Non-pigmented ciliary epithelial cell (primary cell): ENCODE data around the gene MTMR6.
"Not testable (repeated sequence)": the region's sequence is repeated elsewhere in the genome, so short reads cannot be mapped to it uniquely, and the experiment has no call there.

Experiments
- DNase-seq: peaks from one replicate; pipeline ENCODE4 v3.0.0-alpha.2; 2010; ENCODE audit warnings: low read depth

The MTMR6 gene

DNA sequence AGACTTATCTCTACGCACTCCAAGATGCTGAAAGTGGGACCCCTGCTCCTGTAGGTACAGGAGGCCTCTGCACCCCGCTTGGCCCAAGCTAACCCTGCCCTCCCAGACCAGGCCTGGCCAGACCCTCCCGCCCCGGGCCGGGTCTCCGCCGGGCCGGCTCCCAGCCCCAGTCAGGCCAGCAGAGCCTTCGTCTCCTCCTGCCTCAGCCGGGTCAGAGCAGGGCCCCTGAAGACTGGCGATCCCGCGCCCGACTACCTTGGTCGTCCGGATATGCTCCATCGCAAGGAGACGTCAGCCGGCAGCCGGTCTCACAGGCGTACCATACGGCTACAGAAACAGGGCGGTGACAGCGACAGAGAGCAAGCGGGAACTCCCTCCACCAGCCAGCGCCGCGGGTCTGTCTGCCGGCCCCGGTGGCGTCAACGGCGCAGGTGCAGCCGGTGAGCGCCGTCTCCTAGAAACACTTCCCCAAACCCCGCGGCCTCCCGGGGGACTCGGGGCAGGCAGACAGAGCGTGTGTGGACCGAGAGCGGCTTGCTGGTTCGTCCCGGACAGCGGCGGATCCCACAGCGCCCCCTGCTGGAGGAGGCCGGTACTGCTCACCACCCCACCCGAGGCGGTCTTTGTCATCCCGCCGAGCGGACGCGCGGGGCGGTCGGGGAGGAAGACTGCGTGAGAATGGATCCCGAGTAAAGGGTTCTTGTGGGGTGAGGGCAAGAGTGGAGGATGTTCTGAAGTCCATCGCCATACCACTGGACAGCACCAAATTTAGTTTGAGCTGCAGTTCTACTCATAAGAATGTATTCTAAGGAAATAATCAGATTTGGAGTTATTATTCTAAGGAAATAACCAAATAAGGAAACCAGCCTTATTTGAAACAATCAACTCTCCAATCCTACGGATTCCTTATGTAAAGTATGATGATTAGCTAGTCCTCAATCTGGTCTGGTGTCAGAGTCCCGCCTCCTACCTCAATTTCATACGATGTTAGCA lies at the start of gene MTMR6:
MTMR6 (minus strand) TSS at position 520 of the 993 bp plus-strand sequence; CDS start at position 279, 241 bp downstream.
- DNase-seq, result no peak

DNA sequence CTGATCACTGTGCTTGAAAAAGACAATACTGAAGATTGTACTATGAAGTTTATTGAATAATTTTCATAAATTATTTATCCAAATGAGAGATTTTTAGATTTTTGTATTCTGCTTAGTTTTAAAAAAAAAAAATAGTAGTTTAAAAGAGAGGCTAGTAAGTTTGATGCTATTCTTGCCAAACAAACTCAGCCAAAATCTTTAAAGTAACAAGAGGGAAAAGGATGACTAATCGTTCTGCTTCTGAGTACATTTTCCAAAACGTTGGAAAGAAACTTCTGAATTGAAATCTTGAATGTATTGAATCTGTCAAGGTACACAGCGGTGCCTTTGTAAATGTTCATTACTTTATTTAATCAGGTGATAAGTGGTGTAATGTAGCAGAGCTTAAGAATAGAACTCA lies 48.6 kb upstream of the MTMR6 start:
- DNase-seq, result no peak

DNA sequence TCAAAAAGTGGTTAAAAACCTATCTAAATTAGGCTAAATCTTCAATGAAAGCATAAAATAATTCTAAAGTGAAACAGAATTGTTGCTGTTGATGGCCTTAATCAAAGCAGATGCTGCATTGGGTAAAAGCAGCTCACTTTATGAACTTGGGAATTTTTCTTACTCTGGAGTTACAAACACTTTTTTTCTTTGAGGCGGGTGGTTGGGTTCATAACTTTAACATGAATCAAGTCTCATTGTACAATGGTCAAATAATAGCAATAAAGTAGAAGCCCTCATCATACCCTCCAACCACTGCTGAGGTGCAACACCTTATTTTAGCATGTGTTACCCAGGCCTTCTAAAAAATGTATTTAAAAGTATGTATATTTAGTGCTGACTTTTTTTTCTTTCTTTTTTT lies 43.3 kb upstream of the MTMR6 start:
- DNase-seq, result peak; percentile 42

DNA sequence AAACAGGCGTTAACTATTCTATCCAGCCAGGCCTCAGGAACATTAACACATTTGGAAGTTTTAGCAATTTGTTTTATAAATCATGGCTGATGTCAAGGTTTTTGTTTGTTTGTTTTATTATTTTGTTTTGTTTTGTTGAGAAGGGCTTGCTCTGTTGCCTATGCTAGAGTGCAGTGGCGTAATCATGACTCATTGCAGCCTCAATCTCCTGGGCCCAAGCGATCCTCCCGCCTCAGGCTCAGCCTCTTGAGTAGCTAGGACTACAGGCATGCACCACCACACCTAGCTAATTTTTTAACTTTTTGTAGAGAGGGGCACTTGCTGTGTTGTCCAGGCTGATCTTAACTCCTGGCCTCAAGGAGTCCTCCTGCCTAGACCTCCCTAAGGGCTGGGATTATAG lies 42.4 kb upstream of the MTMR6 start:
- no peak for DNase-seq

DNA sequence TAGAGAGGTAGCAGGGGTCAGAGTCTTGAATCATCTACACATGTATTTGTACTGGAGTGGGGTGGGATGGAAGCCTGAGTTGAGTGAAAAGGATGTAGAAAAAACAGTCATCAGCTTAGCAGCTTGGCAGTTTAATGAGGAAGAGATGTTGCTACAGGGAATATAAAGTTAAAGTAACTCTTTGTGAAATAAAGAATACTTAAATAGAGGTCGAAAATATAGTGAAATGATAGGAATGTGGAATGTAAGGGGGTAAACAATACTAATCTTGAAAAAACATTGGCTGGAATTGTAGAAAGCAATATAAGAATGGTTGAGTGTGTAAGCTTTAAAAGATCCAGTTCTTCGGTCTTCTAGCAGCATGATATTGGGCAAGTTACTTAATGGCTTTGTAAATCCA lies 36.8 kb upstream of the MTMR6 start:
- DNase-seq, result no peak

DNA sequence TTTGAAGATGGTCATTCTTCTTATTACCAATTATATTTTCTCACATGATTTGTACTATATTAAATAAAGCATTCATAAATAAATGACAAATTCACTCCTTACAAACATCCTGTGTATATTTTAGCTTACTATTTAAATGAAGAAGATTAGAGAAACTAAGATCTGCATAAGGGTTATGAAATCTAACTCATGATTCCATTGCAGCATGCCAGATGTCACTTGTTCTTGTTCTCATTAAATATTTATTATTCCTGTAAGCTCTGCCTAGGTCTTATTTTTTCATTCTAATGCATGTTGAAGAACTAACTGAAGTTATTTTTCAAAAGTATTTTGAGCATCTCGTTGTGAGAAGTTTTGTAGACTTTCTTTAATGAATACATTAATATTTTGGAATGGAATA lies 32.5 kb upstream of the MTMR6 start:
- no peak for DNase-seq

DNA sequence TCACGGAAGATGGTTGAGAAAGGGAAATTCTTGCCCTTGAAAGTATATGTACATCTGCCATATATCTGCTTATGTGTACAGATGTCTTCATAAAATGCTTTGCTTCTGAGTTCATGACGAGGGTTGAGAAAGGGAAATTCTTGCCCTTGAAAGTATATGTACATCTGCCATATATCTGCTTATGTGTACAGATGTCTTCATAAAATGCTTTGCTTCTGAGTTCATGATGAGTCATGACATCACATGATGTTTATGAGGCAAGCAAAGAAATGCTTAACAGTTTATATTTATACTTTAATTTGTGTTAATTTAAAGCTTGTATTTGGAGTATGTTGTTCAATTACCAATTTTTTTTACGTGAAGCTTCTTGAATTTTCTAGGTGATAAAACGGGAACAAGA lies 31.7 kb upstream of the MTMR6 start:
- DNase-seq, result not testable (repeated sequence)

DNA sequence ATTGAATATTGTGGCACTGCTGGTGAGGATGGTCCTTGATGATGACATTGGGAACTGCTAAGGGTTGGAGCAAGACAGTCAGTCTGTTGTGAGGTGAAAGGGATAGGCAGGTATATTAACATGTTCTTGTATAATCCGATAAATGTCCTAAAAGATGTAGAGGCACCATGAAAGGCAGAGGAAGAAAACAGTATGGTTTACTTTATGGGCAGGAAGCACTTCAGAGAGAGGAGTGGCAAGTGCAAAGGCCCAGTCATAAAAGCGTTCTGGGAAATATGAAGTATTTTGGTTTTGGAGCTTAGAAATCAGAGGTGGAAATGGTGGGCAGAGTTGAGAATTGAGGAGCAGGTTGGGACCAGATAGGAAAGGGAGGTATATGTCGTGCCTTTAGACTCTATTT lies 23.6 kb upstream of the MTMR6 start:
- DNase-seq, result no peak

DNA sequence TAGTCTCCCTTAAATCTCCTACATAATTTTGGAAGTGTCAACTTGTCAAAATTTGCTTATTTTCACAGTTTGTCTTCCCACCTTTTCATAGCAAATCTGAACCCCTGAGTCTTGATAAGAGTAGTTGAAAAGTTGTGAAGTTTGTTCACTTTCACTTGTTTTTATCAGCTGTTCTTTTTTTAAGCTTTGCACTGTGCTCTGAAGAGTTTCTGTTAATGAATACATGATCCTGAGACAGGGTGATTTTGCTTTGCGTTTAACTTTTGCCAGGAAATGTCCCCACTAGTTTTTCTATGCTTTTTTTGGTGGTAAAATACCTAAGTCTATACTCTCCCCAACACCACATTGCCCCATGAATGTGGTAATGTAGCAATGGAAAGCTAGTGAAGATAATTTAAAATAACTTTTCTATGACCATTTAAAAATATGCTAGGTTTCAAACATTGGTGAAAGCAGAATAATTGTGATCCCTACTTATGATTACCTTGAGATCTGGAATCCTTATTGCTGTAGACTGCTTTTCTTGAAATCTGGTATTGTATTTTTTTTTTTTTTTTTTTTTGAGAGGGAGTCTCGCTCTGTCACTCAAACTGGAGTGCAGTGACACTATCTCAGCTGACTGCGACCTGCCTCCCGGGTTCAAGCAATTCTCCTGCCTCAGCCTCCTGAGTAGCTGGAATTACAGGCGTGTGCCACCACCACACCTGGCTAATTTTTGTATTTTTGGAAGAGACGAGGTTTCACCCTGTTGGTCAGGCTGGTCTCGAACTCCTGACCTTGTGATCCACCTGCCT lies 19.6 kb upstream of the MTMR6 start:
- DNase-seq, result no peak

DNA sequence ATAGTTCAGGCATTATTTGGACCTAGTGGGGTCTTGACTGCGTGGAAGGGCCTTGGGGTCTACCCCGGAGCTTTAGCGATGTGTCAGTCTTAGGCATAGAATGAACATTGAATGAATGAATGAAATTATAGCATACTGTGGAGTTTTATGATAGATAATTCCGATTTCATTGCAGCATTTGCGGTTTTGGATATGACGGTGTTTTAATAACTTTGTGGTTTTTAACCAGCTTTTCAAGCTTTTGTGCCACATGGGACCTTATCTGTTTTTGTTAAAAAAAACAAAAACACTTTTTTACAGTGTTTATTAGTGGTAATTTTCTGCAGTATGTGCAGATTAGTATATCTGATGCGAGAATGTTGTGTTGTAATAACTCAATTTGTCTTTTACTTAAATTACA lies 14.8 kb upstream of the MTMR6 start:
- DNase-seq, result no peak

DNA sequence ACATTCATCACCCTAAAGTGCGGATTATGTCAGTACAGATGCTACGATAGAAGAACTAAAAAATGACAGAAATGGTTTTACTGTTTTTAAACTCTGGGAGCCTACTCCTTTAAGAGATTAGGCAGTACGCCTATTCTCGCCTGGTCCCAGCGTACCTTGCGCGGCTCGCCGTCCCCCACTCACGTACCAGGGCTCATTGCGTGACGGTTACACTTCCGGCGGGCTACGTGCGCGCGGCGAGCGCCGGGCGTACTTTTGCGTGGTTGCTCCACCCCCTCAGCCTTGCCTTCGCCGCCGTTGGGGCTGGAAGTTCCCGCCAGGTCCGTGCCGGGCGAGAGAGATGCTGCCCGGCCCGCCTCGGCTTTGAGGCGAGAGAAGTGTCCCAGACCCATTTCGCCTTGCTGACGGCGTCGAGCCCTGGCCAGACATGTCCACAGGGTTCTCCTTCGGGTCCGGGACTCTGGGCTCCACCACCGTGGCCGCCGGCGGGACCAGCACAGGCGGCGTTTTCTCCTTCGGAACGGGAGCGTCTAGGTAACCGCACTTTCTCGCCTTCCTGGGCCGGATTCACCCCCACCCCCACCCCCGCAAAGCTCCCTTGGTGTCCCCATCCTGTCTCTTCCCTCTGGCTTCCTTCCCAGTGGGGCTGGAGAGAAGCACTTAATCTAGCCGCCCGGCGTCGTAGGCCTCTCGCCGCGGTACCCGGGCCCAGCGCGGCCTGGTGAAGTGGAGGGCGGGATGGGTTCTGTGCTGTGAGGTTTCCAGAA lies 14.2 kb upstream of the MTMR6 start, which contains the start of gene NUP58:
NUP58 (plus strand) TSS at position 279 of the 767 bp plus-strand sequence; CDS start at position 428, 149 bp downstream.
- peak; percentile 80 for DNase-seq

DNA sequence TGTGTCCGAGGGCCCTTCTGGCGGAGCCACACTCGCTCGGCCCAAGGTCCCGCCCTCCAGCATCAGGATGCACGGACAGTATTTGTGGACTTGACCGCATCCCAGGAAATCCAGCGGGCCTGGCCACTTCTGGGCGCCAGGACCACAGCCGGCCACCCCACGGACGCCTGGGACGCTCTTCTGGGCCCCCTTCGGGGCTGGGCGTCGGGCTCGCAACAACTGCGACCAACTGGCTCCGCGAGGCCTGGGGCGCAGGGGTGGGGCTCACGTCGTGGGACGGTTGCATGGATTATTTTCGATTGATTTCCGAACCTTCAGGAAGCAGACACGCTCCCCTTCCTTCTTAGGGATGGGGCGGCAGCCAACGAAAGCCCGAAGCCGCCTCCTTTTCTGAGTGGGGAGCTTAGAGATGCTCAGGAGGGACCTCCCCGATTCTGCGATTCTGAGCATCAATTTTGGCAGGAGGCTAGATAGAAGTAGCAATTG lies 13.6 kb upstream of the MTMR6 start:
- no peak for DNase-seq

DNA sequence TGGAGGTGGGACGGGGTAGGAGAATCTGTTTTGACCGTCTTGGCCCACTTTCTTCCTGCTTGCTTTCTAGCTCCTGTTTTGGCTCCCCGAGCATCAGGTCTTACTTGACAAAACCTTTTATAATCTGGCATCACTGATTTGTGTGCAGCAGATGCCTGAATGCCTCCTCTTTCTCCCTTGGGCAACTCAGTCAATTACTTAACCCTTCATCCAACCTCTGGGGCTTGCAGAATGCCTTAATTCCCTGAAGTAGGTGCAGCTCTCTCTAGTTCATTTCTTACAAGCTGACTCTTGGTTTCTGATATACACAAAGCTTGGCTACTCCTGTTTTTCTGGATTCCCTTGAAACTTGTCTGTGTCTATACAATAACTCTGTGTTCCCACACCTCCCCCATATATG lies 8.4 kb upstream of the MTMR6 start:
- no peak for DNase-seq

DNA sequence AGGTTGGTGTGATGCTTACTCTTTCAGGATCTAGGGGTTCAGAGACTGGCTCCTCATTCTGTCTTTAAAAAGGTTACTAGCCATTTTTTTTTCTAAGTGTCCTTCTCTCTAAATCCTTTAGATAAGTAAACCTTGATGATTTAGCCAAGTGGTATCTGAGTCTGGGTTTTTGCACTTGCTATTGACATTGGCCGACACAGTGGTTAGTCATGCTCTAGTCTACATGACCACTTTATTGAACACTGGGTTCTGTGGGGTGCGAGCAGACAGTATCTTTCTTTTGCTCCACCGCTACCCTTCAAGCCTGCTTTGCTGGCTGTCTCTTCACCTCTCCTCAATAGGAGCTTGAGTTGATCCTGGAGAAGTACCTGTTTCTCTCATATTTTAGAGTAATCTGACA lies 7.9 kb upstream of the MTMR6 start:
- no peak for DNase-seq

DNA sequence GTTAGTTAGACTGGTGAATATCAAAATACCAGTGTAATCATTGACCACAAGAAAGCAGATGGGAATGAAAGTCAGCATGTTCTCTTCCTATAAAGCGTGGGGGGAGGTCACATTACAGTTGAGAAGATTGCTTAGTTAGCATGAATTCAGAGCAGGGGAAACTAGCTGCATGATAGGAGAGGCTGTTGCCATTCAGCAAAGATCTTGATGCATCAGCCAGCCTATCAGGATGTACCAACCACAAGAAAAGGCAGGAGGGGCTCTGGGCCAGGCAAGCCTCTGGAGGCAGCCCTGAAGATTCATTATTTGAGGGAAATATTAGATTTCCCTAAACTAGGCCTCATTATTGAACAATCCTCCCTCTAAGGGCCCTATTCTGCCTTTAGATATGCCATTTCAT lies 5.0 kb upstream of the MTMR6 start:
- no peak for DNase-seq

DNA sequence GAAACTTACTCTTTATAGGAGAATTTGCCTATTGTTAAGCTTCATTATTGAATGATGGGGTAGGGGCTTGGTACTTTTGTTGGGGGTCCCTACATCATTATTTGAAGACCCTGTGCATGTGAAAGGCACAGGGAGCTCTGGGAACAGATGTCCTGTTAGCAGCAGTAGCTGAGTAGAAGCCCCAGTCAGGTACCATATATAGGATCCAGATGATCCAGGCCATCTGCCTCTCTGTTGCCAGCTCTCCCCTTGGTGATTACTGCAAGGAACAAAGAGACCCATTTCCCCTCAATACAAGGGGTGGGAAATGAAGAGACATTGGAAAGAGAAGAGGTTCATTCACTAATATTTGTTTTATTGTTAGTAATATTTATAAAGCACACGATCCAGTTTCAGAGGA lies 4.4 kb upstream of the MTMR6 start:
- no peak for DNase-seq

DNA sequence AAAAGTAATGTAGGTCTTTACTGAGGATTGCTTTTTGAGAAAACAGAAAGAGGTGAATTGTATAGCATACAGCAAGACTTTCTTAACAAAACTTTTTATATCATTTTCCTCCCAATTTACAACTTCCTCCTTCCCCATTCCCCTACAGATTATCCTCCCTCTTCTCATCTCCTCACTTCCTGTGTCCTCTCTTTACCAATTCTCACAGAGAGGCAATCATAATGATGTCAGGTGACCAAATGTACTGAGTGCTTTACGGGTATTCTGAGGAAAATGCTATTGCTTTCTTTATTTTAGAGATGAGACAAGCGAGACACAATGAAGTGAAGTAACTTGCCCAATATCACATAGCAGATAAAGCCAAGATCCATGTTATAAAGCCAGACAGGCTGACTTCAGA lies 1.7 kb upstream of the MTMR6 start:
- no peak for DNase-seq

DNA sequence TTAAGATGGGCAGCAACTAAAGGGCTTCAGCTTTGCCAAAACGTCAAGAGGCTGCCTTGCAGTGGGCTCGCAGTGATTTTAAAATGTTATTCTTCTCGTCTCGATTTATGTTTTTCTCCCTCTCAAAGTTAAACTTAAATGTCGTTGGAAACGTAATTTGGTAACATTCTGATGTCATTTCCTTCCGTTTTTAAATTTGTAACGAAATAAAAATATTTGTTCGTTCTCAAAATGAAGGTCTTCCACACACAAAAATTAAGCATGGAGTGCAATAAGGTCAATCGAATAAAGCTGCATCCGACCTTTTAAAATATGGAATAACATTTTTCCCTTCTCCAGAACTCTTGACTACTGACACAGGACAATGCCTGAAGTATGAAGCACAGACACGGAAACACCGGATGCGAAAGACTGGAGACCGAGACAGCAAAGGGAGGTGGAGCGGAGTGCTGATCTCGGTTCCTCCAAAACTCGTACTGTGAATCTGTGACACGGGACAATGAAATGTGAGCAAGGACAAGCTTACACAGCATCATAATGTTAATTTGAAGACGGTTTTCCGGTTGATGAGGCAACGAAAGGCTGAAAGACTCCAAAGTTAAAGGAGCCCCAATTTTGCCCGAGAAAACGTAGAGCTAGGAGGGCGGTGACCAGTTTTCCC lies 850 bp downstream of the MTMR6 start:
- no peak for DNase-seq

DNA sequence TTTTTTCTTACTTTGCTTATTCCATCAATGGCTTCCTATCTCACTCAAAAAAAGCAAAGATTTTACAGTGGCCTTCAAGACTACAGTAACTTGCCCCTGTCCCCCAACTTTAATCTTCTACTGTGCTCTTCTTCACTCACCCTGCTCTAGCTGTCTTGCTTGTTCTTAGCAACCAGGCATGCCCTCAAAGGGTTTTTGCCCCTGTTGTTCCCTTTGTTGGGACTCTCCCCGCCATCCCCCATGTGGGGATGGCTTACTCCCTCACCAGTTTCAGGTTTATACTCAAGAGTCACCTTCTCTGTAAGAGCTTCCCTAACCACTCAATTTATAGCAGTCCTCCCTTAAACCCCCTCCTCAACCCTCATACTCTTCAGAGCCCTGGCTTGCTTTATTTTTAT lies 5.4 kb downstream of the MTMR6 start:
- no peak for DNase-seq

DNA sequence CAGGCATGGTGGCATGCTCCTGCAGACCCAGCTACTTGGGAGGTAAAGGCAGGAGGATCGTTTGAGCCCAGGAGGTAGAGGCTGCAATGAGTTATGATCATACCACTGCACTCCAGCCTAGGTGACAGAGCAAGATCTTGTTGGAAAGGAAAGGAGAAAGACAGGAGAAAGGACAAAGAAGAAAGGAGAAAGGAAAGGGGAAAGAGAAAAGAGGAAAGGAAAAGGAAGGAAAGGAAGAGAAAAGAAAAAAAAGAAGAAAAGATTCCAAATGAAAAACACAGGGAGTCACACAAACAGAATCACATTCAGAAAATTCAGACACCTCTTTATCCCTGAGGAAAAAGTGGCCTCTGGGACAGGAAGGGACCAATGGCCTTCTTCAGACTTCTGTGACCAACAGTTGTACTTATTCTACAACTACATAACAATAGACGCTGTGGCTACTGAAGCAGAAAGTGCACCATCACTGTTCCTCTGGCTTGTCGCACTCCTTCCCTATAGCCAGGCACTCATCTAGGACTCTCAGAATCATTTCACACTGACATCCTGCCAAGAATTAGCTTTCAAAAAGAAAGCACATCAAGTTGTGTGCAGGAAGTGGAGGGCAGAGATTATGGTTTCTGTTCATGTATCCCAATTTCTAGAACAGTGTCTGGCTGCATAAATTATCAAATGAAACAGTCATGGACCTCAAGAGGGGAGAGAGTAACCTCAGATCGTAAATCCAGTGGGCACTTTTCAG lies 5.9 kb downstream of the MTMR6 start:
- DNase-seq, result no peak

DNA sequence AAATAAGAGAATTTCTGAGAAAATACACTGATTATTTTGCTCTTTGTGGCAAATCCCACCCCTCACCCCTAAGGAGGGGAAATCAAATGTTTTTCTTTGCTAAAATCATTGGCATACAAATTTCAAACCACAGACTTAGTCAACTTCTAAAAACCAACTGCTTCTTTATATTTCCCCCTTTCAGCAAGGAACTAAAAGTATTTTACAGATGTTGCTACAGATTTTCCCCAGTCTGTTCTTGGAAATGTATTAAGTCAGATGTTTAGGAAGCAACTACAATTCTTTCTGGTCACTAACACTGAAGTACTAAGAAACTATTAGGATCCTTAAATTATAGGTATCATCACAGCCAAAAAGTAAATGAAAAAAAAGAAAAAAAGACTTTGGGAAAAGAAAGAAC lies 6.9 kb downstream of the MTMR6 start:
- no peak for DNase-seq
